Measurements from ENCODE around the gene ASIC3.

The ASIC3 gene

GRCh38 chr7:151032936-151033863 is 15.1 kb upstream of the ASIC3 start:
- in situ Hi-C loops (cut with MboI; ENCODE audit: low pct_unique_long_range_greater_than_20kb, low sequenced_read_pairs, unreplicated experiment), result no loop called here
- DNase-seq (ENCODE audit: low spot score), result no peak
- no peak for TF ChIP-seq CTCF (IDR thresholded peaks at IDR 0.05; ENCODE audit: extremely low read depth, insufficient read depth, missing control alignments)

DNA sequence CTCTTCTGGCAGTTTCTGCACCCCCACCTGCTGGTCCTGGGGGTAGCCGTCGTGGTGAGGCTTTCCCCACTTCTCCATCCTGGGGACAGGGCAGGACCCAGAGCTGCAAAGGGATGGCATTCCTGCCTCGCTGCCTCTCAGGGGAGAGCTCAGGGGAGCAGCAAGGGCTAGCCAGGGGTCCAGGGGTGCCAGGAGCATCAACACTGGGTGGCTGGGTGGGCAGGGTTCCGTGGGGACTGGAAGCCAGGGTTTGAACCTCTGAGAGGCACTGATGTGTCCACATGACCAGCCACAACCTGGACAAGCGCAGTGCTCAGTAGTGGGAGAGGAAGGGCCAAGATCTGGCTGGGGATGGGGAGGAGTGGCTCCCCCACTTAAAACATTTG is 14.5 kb upstream of the ASIC3 start:
- TF ChIP-seq CTCF (IDR thresholded peaks at IDR 0.05; ENCODE audit: extremely low read depth, insufficient read depth, missing control alignments), result no peak
- DNase-seq (ENCODE audit: low spot score), result no peak
- in situ Hi-C loops (cut with MboI; ENCODE audit: low pct_unique_long_range_greater_than_20kb, low sequenced_read_pairs, unreplicated experiment), result no loop called here

DNA sequence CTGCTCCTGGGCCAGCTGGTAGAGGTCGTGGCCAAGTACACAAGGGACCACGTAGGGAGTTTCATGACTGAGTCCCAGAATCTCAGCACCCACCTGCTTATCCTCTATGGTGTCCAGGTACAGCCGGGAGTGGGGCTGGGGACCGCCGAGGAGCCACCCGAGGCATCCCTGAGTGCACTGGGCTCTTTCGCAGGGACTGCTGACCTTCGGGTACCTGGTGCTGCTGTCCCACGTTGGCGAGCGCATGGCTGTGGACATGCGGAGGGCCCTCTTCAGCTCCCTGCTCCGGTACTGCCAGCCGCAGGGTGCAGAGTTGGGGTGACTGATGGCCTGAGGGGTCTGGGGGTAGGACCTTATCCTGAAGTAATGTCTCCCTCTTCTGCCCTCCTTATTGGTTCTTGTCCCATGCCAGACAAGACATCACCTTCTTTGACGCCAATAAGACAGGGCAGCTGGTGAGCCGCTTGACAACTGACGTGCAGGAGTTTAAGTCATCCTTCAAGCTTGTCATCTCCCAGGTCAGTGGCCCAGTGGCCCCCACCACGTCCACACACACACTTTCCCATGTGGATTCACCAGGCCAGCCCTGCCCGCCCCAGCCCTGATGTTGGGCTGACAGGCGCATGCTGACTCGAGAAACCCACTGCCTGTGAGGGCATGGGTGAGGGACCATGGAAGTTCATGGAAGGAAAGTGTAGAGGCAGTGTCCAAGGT is 13.9 kb upstream of the ASIC3 start:
- in situ Hi-C loops (cut with MboI; ENCODE audit: low pct_unique_long_range_greater_than_20kb, low sequenced_read_pairs, unreplicated experiment), result no loop called here
- DNase-seq (ENCODE audit: low spot score), result no peak
- no peak for TF ChIP-seq CTCF (IDR thresholded peaks at IDR 0.05; ENCODE audit: extremely low read depth, insufficient read depth, missing control alignments)

DNA sequence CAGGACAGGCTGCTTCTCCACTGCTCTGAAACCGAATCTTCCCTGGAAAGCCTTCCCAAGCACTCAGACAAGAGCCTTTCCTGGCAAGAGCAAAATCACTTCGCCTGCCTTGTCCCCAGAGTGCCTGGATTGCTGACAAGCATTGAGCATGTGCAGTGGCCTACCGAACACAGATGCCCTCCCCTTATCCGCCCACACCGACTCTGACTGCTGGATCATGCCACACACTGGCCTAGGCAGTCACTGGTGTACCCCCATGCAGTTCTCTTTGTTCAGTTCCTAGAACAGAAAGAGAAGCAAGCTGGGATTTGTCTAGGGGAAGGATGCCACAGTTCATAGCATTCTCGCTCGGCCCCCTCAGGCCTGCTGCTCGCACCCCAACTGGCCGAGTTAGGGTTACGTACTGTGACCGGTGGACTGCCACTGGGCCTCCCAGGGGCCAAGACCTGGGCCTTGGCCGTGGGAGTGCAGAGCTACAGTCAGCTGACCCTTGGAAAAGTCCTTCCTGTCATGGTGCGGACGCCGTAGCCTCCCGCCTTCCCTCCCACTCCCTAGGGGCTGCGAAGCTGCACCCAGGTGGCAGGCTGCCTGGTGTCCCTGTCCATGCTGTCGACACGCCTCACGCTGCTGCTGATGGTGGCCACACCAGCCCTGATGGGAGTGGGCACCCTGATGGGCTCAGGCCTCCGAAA is 13.2 kb upstream of the ASIC3 start:
- no peak for DNase-seq (ENCODE audit: low spot score)
- in situ Hi-C loops (cut with MboI; ENCODE audit: low pct_unique_long_range_greater_than_20kb, low sequenced_read_pairs, unreplicated experiment), result no loop called here
- no peak for TF ChIP-seq CTCF (IDR thresholded peaks at IDR 0.05; ENCODE audit: extremely low read depth, insufficient read depth, missing control alignments)

DNA sequence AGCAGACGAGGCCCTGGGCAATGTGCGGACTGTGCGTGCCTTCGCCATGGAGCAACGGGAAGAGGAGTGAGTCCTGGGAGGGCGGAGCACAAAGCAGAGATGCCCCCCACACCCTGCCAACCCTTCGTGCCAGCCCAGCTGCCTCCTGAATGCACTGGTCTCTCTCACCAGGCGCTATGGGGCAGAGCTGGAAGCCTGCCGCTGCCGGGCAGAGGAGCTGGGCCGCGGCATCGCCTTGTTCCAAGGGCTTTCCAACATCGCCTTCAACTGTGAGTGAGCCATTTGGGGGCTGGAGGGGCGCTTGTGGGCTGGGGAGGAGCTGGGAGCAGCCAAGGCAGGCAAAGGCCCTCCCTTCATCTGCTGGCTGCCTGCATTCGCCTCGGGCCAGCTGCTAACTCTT is 12.4 kb upstream of the ASIC3 start:
- in situ Hi-C loops (cut with MboI; ENCODE audit: low pct_unique_long_range_greater_than_20kb, low sequenced_read_pairs, unreplicated experiment), result no loop called here
- no peak for DNase-seq (ENCODE audit: low spot score)
- TF ChIP-seq CTCF (IDR thresholded peaks at IDR 0.05; ENCODE audit: extremely low read depth, insufficient read depth, missing control alignments), result no peak

All from GM13977 (cell line).